Sciatic nerve (tissue), 2 donors: Measurements from ENCODE around the gene PPP2R1B. TPM values are rescaled to one million over a fixed set of nuclear protein-coding genes. Genes with fewer than 3 reads are reported as not detected.
"Not testable (repeated sequence)": the region's sequence is repeated elsewhere in the genome, so short reads cannot be mapped to it uniquely, and the experiment has no call there.

ENCODE experiments used
- ATAC-seq: fragments of 200-7000 bp; cut with Tn5 transposase; one replicate; pipeline ENCODE4 v1.9.1; 2020; ENCODE audit warnings: mild to moderate bottlenecking, moderate library complexity
- DNase-seq: peaks from one replicate; pipeline ENCODE4 v3.0.0-alpha.2; 2020; ENCODE audit warnings: low spot score
- intact Hi-C: fragments of 100-400 bp; cut with DNase I; formaldehyde crosslinking; loops from one replicate; pipeline ENCODE4 v1.14.2; 2022
- total RNA-seq: library from RNA; stranded (reverse); fragmentation: NEBNext Ultra II Directional; extraction: Animal tissue kit (Norgen Biotek cat#: 25700); gene quantifications from one replicate; pipeline ENCODE4 v1.2.1, GENCODE V29; 2021
- donor health status: DM: no; HTN: no; CAD: no.
- donor health status: DM: no; HTN: no; CAD: no.

The PPP2R1B gene
- total RNA-seq, 1 donor from 2014 or later, result 37.7 TPM

DNA sequence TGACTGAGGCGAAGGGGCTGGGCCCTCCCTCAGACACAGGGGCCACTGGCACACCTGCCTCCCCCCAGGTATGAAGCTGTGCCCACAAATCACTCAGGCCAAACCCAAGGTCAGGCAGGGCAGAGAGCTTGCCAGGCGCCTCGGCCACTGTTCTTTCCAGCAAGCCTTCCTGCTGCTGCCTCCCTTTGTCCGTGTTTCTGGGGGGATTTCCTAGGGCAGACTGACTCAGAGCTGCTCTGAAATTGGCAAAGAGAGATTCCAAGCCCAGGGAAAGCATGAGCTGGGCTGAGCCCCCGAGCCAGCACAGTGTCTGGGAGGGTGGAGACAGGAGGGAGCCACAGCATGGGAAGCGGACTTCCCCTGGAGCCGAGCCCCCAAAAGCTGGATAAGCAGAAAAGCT, 33.2 kb downstream of the PPP2R1B start:
- intact Hi-C loops, result no loop called here
- DNase-seq, result peak; percentile 73
- no peak for ATAC-seq

- DNase-seq, result no peak
- intact Hi-C loops, result no loop called here
- ATAC-seq, result no peak
Measured at GRCh38 chr11:111731821-111732220, 34.4 kb downstream of the PPP2R1B start.

DNA sequence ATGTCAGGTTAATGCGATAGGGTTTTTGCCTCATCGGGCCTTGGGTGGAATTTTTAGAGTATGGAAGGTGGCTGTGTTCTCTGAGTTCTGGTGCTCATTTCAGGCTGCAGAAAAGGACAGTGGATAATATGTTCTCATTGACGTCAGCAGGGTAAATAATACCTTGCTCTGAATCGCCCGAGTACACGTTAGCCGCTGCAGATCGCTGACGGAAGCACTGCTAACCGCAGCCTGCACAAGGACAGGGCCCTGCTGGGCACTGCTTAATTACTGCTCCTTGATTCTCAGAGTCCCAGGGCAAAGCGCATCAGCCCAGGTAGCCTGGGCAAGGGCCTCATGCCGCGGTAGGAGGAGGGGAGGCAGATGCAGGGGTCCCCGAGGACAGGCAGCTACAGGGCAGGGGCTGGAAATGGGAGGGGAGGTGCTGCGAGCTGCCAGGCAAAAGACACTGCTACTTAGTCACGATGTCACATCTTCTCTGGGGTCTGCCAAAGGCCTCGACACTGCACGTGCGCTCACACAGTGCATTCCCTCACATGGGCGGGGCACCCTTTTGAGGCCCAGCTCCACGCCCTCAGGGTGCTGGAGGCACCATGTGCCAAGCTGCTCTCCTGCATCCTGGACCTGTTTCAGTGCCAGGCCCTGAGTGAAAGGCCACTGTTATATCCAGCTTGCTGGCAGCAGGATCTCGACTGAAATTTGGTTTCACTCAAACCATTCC, 35.2 kb downstream of the PPP2R1B start:
- ATAC-seq (no peak), DNase-seq (no peak)
- intact Hi-C loops, result no loop called here

DNA sequence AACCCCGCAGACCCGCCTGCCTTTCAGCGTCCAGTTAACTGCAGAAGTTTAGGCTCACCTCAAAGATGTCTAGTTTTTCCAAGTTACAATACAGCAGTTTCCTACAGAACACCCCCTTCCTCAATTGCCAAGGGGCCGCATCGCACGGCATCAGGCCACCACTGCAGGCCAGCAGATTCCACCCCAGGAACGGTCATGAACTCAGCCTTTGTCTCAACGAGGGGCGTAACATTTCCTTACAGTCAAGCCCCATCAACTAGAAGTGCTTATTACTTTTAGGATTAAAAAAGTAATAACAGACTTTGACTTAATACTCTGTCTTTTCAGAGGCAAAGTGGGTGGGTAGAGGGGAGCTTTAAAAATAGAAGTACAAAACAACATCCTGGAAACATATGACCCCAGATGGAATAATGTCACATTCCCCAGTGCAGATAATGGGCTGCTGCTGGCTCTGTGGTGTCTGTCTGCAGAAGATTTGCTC, 36.3 kb downstream of the PPP2R1B start:
- ATAC-seq, result no peak
- intact Hi-C loops, result no loop called here

GRCh38 chr11:111729071-111729830, 36.9 kb downstream of the PPP2R1B start:
- no peak for DNase-seq
- intact Hi-C loops, result no loop called here
- ATAC-seq, result peak; percentile 45

More for the DNA sequence above, 36.3 kb downstream of the PPP2R1B start:
- DNase-seq, result no peak

DNA sequence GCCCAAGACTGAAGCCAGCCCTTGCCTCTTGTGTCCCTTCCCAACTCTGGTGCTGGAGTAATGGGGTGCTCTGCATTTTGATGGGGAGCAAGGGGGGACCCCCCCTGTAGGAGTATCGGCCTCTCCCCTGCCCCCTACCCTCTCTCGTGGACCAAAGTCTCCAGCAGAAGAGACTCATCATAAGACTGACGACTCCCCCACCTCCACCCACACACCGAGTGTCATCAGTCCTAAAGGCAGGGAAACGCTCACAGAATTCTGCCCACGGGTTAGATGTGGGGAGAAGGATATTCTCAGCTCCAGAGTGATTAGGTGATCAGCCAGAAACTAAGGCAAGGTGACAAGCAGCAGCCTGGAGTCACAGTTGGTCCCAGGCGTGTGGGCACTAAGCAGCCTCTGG, 38.8 kb downstream of the PPP2R1B start:
- intact Hi-C loops, result no loop called here
- no peak for DNase-seq
- no peak for ATAC-seq

GRCh38 chr11:111726301-111726713, 39.9 kb downstream of the PPP2R1B start:
- DNase-seq (no peak), ATAC-seq (no peak)
- intact Hi-C loops, result no loop called here

DNA sequence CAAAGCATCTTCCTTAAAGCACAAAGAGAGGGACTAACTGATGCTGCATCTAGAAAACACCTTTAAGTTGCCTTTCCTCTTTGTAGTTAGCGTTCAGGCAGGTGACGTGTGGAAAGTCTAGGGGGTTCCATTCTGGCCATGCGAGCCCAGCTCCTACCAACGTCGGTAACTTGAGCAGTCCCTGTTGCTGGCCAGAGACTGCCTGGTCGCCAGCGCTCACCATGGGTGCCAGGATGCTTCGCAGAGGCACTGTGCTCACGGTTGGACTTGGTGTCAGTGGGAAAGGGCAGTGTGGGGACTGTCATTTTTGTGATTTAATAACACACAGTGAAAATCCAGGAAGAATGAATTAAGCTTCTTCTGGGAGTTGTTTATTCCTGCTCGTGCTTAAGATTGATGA, 40.6 kb downstream of the PPP2R1B start:
- DNase-seq, result no peak
- no peak for ATAC-seq
- intact Hi-C loops, result no loop called here

DNA sequence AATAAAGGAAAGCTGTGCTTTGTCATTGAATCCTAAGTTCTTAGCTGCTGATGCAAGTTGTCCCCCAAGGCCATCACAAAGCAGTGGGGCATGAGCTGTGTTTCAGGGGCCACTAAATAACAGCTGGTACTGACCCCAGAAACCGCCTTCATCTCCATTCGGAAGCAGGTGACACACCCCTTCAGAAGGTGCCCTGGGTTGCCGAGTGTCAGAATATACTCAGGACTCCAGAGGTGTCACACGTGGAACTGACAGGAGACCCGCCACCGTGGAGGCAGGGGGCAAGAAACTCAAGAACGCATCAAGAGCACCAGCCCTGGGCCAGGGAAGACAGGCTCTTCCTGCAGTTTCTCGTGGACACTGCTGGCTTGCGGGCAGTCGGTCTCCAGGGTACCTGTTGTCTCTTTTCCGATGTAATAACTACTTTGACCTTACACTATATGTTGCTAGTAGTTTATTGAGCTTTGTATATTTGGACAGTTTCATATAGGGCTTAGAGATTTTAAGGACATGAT, 41.5 kb downstream of the PPP2R1B start:
- DNase-seq (no peak), ATAC-seq (no peak)
- intact Hi-C loops, result no loop called here

DNA sequence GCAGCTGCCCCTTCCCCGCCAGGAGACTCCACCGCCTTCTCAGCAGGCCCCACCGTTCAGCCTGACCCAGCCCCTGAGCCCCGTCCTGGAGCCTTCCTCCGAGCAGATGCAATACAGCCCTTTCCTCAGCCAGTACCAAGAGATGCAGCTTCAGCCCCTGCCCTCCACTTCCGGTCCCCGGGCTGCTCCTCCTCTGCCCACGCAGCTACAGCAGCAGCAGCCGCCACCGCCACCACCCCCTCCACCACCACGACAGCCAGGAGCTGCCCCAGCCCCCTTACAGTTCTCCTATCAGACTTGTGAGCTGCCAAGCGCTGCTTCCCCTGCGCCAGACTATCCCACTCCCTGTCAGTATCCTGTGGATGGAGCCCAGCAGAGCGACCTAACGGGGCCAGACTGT, 42.6 kb downstream of the PPP2R1B start:
- intact Hi-C loops, result no loop called here
- ATAC-seq, result no peak
- no peak for DNase-seq

DNA sequence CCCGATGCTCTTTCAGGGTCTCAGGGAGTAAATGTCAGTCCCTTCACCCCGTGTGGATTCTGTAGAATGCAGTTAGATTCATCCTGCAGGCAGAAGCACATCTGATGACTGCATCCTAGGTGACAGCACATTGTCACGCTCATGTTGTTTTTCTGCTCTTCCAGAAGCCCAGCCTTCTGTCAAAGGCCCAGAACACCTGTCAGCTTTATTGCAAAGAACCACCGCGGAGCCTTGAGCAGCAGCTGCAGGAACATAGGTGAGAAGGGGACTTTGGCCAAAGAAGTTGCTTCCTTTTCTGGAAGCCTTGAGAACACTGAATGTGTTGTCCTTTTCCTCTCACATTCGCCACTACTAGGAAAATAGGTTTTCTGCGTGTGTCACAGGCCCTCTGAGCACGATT, 43.7 kb downstream of the PPP2R1B start:
- intact Hi-C loops, result no loop called here
- ATAC-seq, result no peak
- DNase-seq, result no peak

DNA sequence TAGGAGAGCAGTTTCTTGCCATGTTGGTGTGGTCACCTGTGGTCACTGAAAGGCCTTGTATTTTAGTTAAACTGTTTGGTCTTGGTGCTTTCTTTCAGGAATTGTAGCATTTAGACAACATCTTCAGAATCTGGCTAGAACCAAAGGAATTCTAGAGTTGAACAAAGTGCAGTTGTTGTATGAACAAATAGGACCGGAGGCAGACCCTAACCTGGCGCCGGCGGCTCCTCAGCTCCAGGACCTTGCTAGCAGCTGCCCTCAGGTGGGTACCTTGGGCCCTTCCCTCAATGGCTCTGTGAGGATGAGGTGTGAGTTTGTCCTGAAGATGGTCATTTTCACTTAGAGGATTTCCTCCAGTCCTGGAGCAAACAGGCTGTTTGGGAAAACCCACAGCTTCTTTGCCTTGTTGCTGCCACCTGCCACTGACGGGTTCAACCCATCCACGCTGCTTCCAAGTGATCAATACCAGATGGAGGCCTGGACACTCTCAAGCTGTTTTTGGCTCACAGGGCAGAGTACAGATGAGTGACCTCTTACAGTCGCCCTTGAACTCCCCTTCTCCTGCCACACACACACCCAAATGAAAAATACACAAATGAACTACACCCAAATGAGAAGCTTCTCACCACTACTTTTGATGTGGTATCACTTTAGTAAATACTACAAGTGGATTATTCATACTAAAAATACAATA, 45.2 kb downstream of the PPP2R1B start:
- ATAC-seq (peak; percentile 32), DNase-seq (no peak)
- intact Hi-C loops, result no loop called here

- ATAC-seq (no peak), DNase-seq (no peak)
- intact Hi-C loops, result no loop called here
Measured at GRCh38 chr11:111719379-111719778, 46.8 kb downstream of the PPP2R1B start.

GRCh38 chr11:111718859-111719258, 47.3 kb downstream of the PPP2R1B start:
- intact Hi-C loops, result no loop called here
- DNase-seq (no peak), ATAC-seq (no peak)

DNA sequence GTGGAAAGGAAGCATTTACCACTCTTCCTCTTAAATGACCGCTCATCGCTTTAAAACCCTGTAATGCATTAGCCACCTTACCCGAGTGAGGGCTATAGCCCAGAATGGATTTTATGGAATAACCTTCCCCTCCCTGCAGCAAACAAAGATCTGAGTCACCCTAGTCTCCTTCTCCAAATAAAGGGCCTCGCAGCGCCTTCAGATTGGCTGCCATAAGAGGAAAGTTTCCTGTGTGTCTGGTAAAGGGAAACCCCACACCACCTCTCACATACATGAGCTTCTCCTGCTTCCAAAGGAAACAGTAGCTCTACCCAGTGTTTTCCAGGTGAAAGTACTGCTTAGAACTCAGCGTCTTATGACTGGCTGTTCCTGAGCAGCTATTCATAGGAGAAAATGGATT, 47.8 kb downstream of the PPP2R1B start:
- ATAC-seq, result no peak
- intact Hi-C loops, result no loop called here
- DNase-seq, result no peak

DNA sequence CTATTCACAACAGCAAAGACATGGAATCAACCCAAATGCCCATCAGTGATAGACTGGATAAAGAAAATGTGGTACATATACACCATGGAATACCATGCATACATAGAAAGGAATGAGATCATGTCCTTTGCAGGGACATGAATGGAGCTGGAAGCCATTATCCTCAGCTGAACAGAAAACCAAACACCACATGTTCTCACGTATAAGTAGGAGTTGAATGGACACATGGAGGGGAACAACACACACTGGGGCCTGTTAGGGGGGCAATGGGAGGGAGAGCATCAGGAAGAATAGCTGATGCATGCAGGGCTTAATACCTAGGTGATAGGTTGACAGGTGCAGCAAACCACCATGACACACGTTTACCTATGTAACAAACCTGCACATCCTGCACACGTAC, 48.5 kb downstream of the PPP2R1B start:
- DNase-seq, intact Hi-C loops, ATAC-seq: not testable (repeated sequence)

DNA sequence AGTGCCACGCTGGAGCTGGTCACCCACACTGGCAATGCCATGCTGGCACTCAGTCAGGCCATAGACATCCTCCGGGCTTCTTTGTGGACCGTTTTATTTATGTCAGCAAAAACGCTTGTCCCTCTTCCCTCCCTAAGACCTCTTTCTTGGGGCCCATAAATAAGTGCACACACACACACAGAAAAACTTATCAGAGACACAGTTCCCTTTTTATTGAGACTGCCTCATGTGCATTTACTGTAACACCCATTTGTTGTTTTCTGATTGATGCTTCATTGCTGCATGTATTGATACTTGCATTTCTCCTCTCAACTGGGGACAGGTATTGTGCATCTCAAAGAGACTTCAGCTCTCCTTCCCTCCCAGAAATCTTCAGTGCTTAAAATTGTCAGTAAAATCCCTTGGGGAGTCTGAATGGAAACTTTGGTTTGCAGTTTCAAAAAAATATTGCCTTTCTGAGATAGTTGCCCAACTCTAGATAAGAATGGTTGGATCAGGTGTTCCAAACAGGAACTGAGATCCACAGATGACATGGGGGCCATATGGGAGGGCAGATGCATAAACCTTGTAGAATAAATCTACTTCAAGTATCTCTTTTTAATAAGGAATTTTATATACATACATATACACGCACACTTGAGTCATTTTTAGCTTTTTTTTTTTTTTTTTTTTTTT, 50.9 kb downstream of the PPP2R1B start:
- intact Hi-C loops, result no loop called here
- DNase-seq (no peak), ATAC-seq (no peak)

DNA sequence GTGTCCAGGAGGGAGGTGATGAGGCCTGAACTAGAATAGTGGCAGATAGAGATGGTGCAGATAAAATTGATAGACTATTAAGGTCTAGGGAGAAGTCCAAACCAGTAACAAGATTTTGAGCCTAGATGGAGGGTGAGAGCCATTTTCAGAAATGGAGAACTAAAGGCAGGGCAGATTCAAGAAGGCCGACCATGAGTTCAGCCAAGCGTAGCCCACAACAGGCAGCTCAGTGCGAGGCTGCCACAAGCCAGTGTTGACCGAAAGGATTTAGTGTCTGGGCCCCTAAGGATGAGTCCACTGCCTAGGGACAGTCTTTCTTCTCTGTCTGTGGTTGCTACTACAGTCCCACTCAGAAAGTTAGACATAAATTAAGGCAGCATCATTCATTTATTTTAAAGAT, 51.7 kb downstream of the PPP2R1B start:
- intact Hi-C loops, result no loop called here

DNA sequence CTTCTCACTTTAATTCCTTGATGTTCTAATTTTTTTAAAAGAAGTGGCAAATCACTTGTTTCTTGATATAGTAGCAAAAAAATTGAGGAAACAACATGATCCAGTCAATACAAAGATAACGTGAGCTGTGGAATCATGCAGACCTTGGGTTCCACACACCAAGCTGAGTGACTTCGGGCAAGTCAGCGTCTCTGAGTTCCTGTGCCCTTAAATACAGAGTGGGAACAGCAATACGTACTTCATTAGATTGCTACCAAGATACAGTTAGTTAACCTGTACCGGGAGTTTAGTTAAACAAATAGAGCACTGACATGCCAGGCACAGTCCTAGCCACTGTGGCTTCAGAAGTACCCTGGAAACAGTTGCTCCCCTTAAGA, 58.5 kb downstream of the PPP2R1B start:
- intact Hi-C loops, result no loop called here
- DNase-seq, result no peak

More for the DNA sequence above, 51.7 kb downstream of the PPP2R1B start:
- DNase-seq (no peak), ATAC-seq (no peak)

More for the DNA sequence above, 58.5 kb downstream of the PPP2R1B start:
- ATAC-seq, result no peak
